Right lung (tissue), 5 donors: ENCODE data around the gene PLOD1. TPM values are rescaled to one million over a fixed set of nuclear protein-coding genes. Genes with fewer than 3 reads are reported as not detected.
"Not testable (repeated sequence)": the region's sequence is repeated elsewhere in the genome, so short reads cannot be mapped to it uniquely, and the experiment has no call there.

Experiments used
- DNase-seq, 2 donors: peaks; one replicate each; pipeline ENCODE4 v3.0.0-alpha.2; 2013
- polyA plus RNA-seq, 5 donors: library from polyadenylated mRNA; unstranded; fragments of 120-200 nt; gene quantifications; one replicate each; pipeline versions ENCODE4 v1.2.1 to v1.2.3, GENCODE V29; 2013; ENCODE audit warnings: inconsistent platforms in 1 of 5, low replicate concordance in 1 of 5; ENCODE audit not compliant: insufficient read length in 5 of 5, insufficient read depth in 1 of 5

PLOD1 gene
- polyA plus RNA-seq, 5 donors: 88.8 to 148 (median 135) TPM

DNA sequence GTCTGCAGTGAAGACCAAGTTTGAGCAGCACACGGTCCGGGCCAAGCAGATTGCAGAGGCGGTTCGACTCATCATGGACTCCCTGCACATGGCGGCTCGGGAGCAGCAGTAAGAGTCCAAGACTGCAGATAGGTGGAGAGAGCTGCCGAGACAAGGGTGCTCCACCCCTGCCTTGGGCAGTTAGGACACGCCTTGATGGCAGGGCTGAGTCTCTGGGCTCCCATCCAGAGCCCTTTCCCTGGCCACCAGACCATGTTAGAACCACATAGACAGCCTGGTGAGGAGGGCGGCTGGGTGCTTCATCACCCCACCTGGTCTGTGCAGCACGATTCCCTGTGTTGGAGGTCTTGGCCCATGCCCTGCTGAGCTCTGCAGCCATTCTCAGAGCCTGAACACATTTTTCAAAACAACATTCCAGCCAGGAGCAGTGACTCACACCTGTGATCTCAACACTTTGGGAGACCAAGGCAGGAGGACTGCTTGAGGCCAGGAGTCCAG lies 67.5 kb downstream of the PLOD1 start:
- no peak for DNase-seq

DNA sequence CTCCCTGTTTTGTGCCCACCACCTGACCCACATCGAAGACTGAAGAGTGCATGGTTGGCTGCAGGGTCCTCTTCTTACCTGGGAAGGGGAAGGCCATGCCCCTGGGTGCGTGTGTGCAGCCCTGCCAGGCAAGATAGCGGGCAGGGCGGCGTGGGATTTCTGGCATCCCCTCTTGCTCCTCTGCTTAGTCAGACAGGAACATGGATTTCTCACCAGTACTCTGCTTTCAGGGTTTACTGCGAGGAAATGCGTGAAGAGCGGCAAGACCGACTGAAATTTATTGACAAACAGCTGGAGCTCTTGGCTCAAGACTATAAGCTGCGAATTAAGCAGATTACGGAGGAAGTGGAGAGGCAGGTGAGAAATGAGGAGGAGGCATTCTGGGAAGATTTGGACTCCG lies 69.2 kb downstream of the PLOD1 start:
- no peak for DNase-seq

DNA sequence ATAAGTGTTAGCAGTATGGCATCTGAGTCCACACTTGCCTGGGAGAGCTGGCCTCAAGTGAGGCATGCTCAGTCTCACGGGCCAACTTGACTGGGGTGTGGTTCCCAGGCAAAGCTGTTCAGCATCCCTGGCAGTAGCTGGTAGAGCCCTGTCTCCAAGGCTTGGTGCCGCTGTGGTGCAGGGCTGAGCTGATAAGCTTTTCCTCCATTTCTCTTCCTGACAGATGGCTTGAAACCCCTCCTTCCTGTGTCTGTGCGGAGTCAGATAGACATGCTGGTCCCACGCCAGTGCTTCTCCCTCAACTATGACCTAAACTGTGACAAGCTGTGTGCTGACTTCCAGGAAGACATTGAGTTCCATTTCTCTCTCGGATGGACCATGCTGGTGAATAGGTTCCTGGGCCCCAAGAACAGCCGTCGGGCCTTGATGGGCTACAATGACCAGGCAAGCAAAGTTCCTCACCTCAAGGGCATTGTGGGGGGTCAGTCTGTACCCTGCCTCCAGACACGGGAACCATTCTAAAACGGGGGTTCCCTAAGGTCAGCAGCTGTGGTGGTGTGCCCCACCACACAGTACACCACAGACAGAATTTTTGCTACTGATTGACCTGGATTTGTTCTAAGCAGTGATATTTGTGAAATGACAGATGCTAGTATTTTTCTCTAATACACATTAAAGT lies 71.1 kb downstream of the PLOD1 start:
- DNase-seq: no peak

DNA sequence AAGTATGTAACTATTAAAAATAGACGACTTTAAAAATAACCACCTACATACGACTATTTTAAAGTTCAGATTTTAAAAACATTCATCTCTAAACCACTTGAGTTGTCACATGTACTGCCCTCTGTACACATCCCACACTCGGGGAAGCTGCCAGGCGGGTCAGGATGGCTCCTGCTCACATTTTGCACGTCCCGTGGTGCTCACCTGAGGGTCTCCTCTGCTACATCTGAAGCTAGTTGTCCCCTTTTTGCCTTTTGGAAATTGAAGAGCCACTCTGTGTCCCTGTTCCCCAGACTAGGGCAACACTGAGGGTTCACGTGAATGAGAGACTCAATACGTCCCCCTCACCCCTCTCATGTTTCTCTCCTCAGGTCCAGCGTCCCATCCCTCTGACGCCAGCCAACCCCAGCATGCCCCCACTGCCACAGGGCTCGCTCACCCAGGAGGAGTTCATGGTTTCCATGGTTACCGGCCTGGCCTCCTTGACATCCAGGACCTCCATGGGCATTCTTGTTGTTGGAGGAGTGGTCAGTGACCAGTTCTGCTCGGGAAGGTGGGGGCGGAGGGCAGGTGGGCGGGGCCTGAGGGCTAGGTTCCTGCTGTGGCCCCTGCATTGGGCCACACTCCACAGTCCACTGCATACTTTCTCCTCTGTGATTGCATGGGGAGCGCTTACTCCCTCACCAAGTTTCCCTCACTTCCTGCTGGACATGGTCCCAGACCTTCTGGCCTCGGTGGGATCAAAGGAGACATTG lies 71.8 kb downstream of the PLOD1 start:
- no peak for DNase-seq

DNA sequence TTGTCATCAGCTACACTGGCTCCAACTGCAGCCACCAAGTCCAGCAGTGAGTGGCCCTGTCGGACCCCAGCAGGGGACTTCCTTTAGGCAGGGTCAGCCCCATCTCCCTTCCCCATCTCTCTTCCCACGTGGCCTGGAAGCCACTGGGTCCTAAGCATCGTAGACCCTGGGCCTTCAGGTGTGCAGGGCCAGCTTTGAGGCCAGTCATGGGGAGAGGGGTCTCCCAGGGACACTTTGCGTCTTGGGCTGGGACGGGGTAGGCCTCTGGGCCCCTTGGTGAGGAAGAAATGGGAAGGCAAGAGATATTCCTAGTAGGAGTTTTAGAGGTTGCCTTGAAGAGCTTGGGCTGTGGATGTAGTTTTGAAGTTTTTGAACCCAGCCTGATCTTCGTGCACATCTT lies 72.7 kb downstream of the PLOD1 start:
- DNase-seq: no peak

DNA sequence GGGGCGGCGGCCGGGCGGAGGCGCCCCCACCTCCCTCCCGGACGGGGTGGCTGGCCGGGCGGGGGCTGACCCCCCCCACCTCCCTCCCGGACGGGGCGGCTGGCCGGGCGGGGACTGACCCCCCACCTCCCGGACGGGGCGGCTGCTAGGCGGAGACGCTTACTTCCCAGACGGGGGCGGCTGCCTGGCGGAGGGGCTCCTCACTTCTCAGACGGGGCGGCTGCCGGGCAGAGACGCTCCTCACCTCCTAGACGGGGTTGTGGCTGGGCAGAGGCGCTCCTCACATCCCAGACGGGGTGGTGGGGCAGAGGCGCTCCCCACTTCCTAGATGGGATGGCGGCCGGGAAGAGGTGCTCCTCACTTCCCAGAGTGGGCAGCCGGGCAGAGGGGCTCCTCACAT lies 73.8 kb downstream of the PLOD1 start:
- DNase-seq: not testable (repeated sequence)

DNA sequence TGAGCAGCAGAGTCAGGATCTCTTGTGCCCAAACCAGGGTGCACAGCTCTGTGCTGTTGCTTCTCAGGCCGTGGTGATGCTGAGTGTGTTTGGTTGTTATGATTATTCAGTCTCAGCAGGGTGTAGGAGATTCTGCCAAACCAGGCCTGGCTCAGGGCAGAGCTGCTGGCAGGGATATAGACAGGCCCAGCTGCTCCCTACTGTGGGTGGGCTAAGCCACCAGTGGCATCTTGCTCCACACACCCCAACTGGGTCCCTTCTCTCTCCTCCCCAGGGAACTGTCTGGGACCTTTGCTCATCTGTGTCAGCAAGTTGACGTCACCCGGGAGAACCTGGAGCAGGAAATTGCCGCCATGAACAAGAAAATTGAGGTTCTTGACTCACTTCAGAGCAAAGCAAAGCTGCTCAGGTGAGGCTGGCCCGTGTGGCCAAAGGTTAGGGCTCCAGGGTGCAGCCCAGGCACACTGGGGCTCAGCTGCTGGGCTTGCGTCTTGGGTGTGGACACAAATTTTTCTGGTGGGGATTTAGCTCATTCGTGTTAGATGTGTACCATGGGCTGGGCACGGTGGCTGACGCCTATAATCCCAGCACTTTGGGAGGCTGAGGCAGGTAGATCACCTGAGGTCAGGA lies 74.9 kb downstream of the PLOD1 start:
- no peak for DNase-seq

DNA sequence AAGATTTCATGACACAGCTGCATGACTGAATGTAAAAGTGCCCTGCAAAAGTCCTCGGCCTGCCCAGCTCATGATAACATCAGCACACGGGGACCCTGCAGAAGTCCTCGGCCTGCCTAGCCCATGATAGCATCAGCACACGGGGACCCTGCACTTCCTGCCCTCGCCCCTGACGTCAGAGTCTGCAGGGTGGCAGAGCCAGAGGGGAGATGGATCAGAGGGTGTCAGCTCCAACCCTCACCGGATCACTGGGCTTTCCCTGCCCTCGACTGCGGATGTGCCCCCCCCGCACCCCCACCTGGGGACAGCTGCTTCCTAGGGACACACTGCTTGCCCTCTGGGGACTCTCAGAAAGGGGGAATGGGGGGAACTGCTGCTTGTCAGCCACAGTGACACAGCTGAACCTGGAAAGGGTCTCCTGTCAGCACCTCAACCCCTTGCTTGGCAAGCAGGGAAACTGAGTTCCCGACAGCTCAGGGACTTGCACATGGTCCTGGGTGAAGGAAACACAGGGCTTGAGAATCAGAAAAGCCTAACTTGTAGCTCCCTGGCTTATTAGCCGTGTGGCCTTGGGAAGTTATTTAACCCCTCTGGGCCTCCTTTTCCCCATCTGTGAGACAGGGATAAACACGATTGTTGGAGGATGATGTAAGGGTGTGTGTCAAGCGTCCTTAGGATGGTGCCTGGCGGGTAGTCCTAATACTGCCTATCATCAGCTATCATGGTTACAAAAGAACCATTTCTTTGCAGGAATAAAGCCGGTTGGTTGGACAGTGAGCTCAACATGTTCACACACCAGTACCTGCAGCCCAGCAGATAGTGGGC lies 76.4 kb downstream of the PLOD1 start:
- DNase-seq: no peak

DNA sequence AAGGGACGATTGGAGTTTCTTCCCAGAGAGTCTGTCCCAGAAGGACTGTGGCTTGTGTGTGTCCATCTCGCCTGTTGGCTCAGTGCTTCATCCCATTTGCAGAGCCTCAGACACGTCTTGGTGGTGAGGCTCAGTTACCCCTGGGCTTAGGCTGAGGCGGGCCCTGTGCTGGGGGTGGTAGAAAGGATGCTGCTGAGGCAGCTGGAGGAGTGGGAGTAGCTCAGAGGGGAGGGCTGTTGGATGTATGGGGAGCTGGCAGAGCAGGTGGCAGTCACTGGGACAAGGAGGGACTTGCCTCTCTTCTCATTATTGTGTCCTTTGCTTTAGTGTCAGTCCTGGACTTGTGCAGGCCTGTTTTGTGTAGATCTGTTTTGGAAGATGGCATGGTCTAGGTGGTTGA lies 77.5 kb downstream of the PLOD1 start:
- no peak for DNase-seq

DNA sequence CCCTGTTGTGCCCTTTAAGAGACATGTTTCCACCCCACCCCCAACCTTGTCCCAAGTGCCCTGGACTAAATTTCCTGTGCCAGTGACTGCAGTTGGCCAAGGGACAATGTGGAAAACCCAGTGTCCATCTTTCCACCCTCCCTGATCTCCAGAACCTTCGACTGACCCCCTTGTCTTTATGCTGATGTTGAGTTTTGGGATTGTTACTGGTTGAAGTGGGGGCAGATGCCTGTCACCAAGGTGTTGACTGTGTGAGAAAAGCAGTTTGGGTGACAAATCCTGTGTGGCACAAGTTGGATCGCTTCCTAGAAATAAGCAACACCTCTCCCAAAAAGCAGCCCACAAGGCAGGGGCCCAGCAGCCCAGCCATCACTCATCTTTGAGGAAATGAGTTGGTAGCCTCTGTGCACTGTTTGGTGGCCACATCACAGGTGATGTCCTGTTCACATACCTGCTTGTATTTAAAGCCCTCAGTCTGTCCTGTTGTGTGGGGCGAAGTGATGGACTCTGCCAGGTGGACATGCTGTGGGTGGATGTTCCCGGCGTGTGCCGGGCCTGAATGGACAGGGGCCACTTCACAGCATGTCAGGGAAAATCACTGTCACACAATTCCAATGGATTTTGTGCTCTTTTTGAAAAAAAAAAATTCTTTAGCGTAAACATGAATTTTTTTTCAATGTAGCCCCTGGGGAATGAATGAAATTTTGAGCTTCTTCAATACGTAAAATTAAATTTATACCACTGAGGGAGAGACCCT lies 78.2 kb downstream of the PLOD1 start:
- DNase-seq: no peak

DNA sequence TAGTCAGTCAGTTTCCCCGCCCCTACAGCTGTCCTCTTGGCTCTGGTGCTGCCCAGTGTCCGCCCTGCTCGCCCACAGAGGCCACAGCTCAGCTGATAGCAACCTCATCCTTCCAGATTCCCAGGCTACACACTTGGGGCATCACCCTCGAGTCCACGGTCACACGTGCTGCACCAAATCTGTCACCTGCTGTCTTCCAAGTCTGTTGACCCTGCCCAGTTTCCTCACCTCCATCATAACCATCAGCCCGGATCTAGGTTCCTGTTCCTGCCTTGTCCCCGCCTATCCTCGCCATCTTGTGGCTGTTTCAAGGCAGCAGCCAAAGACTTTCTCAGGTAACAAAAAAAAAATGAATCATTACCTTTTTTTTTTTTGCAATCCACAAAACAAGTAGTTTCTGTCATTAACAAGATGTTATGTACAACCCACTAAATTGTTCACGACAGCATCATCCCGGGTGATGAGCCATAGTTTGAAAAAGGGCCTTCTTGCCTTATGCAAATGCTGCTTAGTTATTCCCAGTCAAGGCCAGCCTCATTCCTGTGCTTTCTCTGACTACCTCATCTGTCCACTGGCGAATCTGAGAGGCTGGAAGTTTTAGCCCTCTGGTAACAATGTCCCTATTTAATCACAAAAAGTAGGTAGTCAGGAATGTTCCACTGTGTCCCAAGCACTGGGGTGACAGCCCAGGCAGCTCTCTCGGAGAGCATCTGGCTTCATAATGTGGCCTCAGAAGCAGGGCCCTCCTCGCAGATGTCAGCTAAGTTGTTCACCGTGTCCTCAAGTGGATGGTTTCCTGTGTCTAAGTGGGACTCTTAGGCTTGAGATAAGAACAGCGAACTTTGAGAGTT lies 79.8 kb downstream of the PLOD1 start:
- peak; percentile 29 to 33 for DNase-seq

DNA sequence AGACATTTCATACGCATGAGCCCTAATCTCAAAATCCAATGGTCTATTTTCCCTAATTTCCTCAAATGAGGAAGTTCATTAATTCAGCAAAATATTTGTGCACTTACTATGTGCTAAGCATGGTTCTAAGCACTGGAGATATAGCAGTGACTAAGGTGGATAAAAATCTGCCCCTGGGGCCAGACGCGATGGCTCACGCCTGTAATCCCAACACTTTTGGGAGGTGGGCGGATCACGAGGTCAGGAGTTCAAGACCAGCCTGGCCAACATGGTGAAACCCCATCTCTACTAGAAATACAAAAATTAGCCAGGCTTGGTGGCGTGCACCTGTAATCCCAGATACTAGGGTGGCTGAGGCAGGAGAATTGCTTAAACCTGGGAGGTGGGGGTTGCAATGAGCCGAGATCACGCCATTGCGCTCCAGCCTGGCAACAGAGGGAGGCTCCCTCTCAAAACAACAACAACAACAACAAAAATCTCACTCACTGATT lies 80.5 kb downstream of the PLOD1 start:
- no peak for DNase-seq

DNA sequence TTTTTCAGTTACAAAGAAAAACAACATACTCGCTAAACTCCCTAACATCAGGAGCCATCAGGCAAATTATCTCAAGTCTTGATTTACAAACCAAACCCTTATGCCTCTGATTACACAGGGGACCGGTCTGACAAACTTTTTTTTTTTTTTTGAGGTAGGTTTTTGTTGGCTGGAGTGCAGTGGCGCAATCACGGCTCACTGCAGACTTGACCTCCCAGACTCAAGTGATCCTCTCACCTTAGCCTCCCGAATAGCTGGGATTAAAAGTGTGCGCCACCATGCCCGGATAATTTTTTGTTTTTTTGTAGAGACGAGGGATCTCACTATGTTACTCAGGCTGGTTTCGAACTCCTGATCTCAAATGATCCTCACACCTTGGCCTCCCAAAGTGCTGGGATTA lies 81.0 kb downstream of the PLOD1 start:
- DNase-seq: no peak

DNA sequence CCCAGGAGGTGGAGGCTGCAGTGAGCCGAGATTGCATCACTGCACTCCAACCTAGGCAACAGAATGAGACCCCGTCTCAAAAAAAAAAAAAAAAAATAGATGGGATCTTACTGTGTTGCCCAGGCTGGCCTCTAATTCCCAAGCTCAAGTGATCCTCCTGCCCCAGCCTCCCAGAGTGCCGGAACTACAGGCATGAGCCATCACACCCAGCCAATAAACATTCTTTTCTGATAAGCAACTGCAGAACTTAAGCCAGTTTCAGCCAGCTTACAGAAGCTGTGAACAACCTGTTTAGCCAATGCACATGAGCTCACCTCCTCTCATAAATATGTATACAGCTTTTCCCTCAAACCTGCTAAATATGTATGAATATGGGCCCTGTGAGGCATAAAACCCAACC lies 81.7 kb downstream of the PLOD1 start:
- no peak for DNase-seq

DNA sequence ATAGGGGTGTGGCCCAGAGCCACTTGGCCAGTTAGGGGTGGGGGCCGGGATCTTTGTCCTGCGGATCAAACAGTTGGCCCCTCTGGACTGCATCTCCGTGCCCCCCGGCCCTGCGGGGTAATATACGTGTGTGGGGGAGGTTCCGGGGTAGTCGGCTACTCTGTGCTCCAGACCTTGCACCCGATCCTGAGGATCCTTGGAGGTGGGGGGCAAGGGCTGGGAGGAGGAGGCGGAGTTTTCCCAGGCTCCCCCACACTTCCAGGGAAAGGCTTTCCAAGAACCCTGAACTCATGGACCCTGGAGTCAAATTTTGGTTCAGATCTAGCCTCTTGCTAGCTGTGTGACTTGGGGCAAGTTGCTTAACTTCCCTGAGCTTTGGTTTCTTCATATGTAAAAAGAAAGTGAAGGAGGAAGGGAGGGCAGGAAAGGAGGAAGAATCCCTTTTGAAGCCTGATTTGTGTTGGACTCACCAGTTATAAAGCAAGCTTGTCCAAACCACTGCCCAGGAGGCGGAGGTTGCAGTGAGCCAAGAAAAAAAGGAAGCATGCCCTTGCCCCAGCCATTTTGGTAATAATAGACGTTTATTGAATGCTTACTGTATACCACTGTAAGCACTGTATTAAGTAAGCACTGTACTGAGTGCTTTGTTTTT lies 85.5 kb downstream of the PLOD1 start:
- DNase-seq: no peak

DNA sequence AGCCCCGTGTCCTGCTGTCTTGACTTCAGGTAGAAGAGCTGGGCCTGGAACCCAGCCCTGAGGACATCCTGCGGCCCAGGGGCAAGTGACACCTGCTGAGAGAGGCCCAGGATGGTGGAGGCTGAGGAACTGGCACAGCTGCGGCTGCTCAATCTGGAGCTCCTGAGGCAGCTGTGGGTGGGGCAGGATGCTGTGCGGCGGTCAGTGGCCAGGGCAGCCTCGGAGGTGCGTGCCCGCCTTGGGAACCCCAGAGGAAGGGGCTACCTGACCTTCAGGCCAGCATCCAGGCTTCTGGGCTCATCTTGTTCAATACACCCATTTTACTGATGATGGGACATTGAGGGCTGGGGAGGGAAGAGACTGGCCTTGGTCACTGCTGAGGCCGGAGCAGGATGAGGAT lies 87.1 kb downstream of the PLOD1 start:
- no peak for DNase-seq

DNA sequence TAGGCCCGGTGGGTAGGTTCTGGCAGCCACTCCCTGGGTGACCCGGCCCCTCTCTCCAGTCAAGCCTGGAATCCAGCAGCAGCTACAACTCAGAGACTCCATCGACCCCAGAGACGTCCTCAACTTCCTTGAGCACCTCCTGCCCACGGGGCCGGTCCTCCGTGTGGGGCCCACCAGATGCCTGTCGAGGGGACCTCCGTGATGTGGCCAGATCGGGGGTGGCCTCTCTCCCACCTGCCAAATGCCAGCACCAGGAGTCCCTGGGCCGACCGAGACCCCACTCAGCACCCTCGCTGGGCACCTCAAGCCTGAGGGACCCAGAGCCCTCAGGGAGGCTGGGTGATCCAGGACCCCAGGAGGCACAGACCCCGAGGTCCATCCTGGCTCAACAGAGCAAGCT lies 87.5 kb downstream of the PLOD1 start:
- no peak for DNase-seq
